SK-N-SH (cell line): ENCODE measurements around the gene KISS1R. TPM values are rescaled to one million over a fixed set of nuclear protein-coding genes. Genes with fewer than 3 reads are reported as not detected.

ENCODE experiments used
- CTCF ChIA-PET: fragments of 300-600, 350-600 bp; formaldehyde crosslinking; extraction: SDS; loops from one replicate; lab custom pipeline; 2021; lab: Yijun Ruan, JAX
- POLR2A ChIA-PET: fragments of 350-600 bp; sonication (Branson Sonifier 250); formaldehyde crosslinking; extraction: SDS; loops from one replicate; lab custom pipeline; 2020; ENCODE audit warnings: antibody characterized with exemption, inconsistent platforms; lab: Yijun Ruan, JAX
- DNase-seq: peaks from one replicate; pipeline ENCODE4 v3.0.0; 2012
- H2AFZ ChIP-seq: fragments of 200-600 bp; sonication (generic); 2 replicates; pipeline ENCODE4 v1.8.1; 2016; ENCODE audit warnings: antibody characterized with exemption, mild to moderate bottlenecking, low read depth
- H3F3A ChIP-seq: fragments of 200-600 bp; sonication (generic); replicated peaks from 2 replicates; pipeline ENCODE3; 2016; ENCODE audit warnings: antibody characterized with exemption, mild to moderate bottlenecking; ENCODE audit not compliant: insufficient read depth
- H3K27ac ChIP-seq, 2 experiments: fragments of 200-500 bp in 1 of 2; fragments of 200-600 bp in 1 of 2; sonication (Bioruptor generic) in 1 of 2; sonication (generic), shearing (Covaris generic) in 1 of 2; 2 replicates each; pipeline versions ENCODE4 v1.5.1 to v1.6.1; 2014 to 2016; ENCODE audit warnings: low read depth in 2 of 2, inconsistent platforms in 1 of 2, low read length in 1 of 2, mild to moderate bottlenecking in 1 of 2, mixed read lengths in 1 of 2
- H3K27me3 ChIP-seq: fragments of 200-600 bp; sonication (generic), shearing (Covaris generic); 2 replicates; pipeline ENCODE4 v1.6.1; 2016; ENCODE audit warnings: mixed run types; ENCODE audit not compliant: insufficient read depth
- H3K36me3 ChIP-seq, 2 experiments: fragments of 200-500 bp in 1 of 2; fragments of 200-600 bp in 1 of 2; sonication (Bioruptor generic) in 1 of 2; sonication (generic) in 1 of 2; replicated peaks in 1 of 2; 2 replicates each; pipeline versions ENCODE3 to v1.5.1; 2014 to 2016; ENCODE audit warnings: low read length in 1 of 2, mild to moderate bottlenecking in 1 of 2; ENCODE audit not compliant: insufficient read depth in 2 of 2, control insufficient read depth in 1 of 2
- H3K4me1 ChIP-seq, 2 experiments: fragments of 200-500 bp in 1 of 2; fragments of 200-600 bp in 1 of 2; sonication (Bioruptor generic) in 1 of 2; sonication (generic), shearing (Covaris generic) in 1 of 2; 2 replicates each; pipeline versions ENCODE4 v1.5.1 to v1.6.1; 2014 to 2016; ENCODE audit warnings: low read depth in 1 of 2, low read length in 1 of 2, mixed run types in 1 of 2; ENCODE audit not compliant: insufficient read depth in 2 of 2, control insufficient read depth in 1 of 2
- H3K4me2 ChIP-seq: fragments of 200-600 bp; sonication (generic), shearing (Covaris generic); 2 replicates; pipeline ENCODE4 v1.6.1; 2017; ENCODE audit warnings: mixed run types
- H3K4me3 ChIP-seq, 2 experiments: fragments of 200-500 bp in 1 of 2; fragments of 200-600 bp in 1 of 2; sonication (Bioruptor generic) in 1 of 2; sonication (generic), shearing (Covaris generic) in 1 of 2; 2 replicates each; pipeline versions ENCODE4 v1.5.1 to v1.8.1; 2014 to 2016; ENCODE audit warnings: low read depth in 2 of 2, inconsistent platforms in 1 of 2, low read length in 1 of 2, mild to moderate bottlenecking in 1 of 2, mixed read lengths in 1 of 2, moderate library complexity in 1 of 2
- H3K79me2 ChIP-seq: fragments of 200-600 bp; sonication (generic); 2 replicates; pipeline ENCODE4 v1.8.1; 2017; ENCODE audit warnings: mild to moderate bottlenecking; ENCODE audit not compliant: insufficient read depth
- H3K9ac ChIP-seq: fragments of 200-600 bp; sonication (generic); 2 replicates; pipeline ENCODE4 v1.6.1; 2017; ENCODE audit warnings: mixed run types
- H3K9me2 ChIP-seq: fragments of 200-600 bp; sonication (generic); 2 replicates; pipeline ENCODE4 v1.6.1; 2017; ENCODE audit warnings: mixed run types
- H3K9me3 ChIP-seq: fragments of 200-600 bp; sonication (generic); 2 replicates; pipeline ENCODE4 v1.6.1; 2017; ENCODE audit warnings: mixed run types, mild to moderate bottlenecking, moderate library complexity
- H4K20me1 ChIP-seq: fragments of 200-600 bp; sonication (generic); 2 replicates; pipeline ENCODE4 v1.6.1; 2017; ENCODE audit warnings: mild to moderate bottlenecking, mixed run types; ENCODE audit not compliant: insufficient read depth
- CHD2 ChIP-seq: fragments of 150-350 bp; IDR thresholded peaks from 2 replicates; pipeline ENCODE4 v1.6.1; 2018; ENCODE audit warnings: low read length; ENCODE audit not compliant: partially characterized antibody
- ELF1 ChIP-seq: IDR thresholded peaks from 2 replicates; pipeline ENCODE4 v1.4.0; 2012
- FOXJ3 ChIP-seq: sonication (generic); formaldehyde crosslinking; IDR thresholded peaks from 2 replicates; pipeline ENCODE4 v1.5.1; 2020; ENCODE audit warnings: mild to moderate bottlenecking, missing genetic modification reagents
- JUND ChIP-seq: IDR thresholded peaks from 2 replicates; pipeline ENCODE4 v1.4.0; 2012
- MEF2A ChIP-seq: IDR thresholded peaks from 2 replicates; pipeline ENCODE4 v1.4.0; 2012; ENCODE audit warnings: low read depth, borderline replicate concordance
- NFIC ChIP-seq: IDR thresholded peaks from 2 replicates; pipeline ENCODE4 v1.4.0; 2012; ENCODE audit warnings: borderline replicate concordance
- PBX3 ChIP-seq: IDR thresholded peaks from 2 replicates; pipeline ENCODE4; 2012
- REST ChIP-seq: IDR thresholded peaks from 2 replicates; pipeline ENCODE4 v1.6.1; 2012; ENCODE audit warnings: mild to moderate bottlenecking, low read depth, low read length, moderate library complexity
- RFX5 ChIP-seq: IDR thresholded peaks from 2 replicates; pipeline ENCODE4 v1.6.1; 2012; ENCODE audit warnings: mild to moderate bottlenecking, improper control_type of control experiment, low read length
- RXRA ChIP-seq: IDR thresholded peaks from 2 replicates; pipeline ENCODE4 v1.4.0; 2012; ENCODE audit warnings: low read depth, mild to moderate bottlenecking, borderline replicate concordance
- SIN3A ChIP-seq: IDR thresholded peaks from 2 replicates; pipeline ENCODE4 v1.6.1; 2012; ENCODE audit warnings: low read depth, mild to moderate bottlenecking, low read length, moderate library complexity, borderline replicate concordance
- SMC3 ChIP-seq: IDR thresholded peaks from 2 replicates; pipeline ENCODE4 v1.6.1; 2012; ENCODE audit warnings: low read depth, low read length, improper control_type of control experiment
- TAF1 ChIP-seq: IDR thresholded peaks from 2 replicates; pipeline ENCODE4 v1.6.1; 2012; ENCODE audit warnings: low read depth, mild to moderate bottlenecking, low read length, moderate library complexity, borderline replicate concordance
- TCF12 ChIP-seq: IDR thresholded peaks from 2 replicates; pipeline ENCODE4 v1.4.0; 2012
- TEAD4 ChIP-seq: IDR thresholded peaks from 2 replicates; pipeline ENCODE4 v1.4.0; 2012; ENCODE audit warnings: mild to moderate bottlenecking, borderline replicate concordance; ENCODE audit not compliant: insufficient read depth
- YY1 ChIP-seq: IDR thresholded peaks from 2 replicates; pipeline ENCODE4 v1.4.0; 2012; ENCODE audit warnings: low read depth, mild to moderate bottlenecking
- ZBTB33 ChIP-seq: IDR thresholded peaks from 2 replicates; pipeline ENCODE4 v1.4.0; 2012; ENCODE audit warnings: low read depth, borderline replicate concordance
- WGBS: methylation state at CpG from one replicate; pipeline ENCODE4 v1.1.6; 2017; ENCODE audit warnings: low lambda C conversion rate; 5-methylcytosine and 5-hydroxymethylcytosine counted together
- polyA plus RNA-seq, 3 experiments: library from polyadenylated mRNA; depleted of rRNA; stranded (reverse); fragments of >200 nt; gene quantifications; 2 replicates each; pipeline ENCODE4 v1.2.3, GENCODE V29; 2012

KISS1R gene
- polyA plus RNA-seq, 1 of the 3 experiments (the other 2 are of a cell fraction): not detected

GRCh38 chr19:954672-955494 is 37.8 kb downstream of the KISS1R start:
- Histone ChIP-seq H3K4me3 (no peak overlapping the region), H3K9ac (no peak overlapping the region), H3K9me3 (no peaks in the 10 kb centered on the region), H4K20me1 (peaks cover 24% of the 10 kb centered on the region; the same call in 1 of the 2 replicates), H3K27me3 (no peaks in the 10 kb centered on the region), H3K36me3 (no peaks in the 10 kb centered on the region), H3K4me1 (peaks cover 5 to 21% of the 10 kb centered on the region in 2 experiments; a peak in 2 of 4 replicates), H2AFZ (no peak overlapping the region), H3K79me2 (no peaks in the 10 kb centered on the region), H3F3A (no peaks in the 10 kb centered on the region), H3K27ac (no peak overlapping the region), H3K9me2 (no peaks in the 10 kb centered on the region), H3K4me2 (no peak overlapping the region)
- no peak for DNase-seq
- TF ChIP-seq SMC3: no peak
- no peak for TF ChIP-seq TCF12
- no peak for TF ChIP-seq PBX3
- TF ChIP-seq ELF1: no peak
- TF ChIP-seq ZBTB33: no peak
- no peak for TF ChIP-seq MEF2A
- no peak for TF ChIP-seq NFIC
- no peak for TF ChIP-seq SIN3A
- TF ChIP-seq JUND: no peak
- TF ChIP-seq TEAD4: no peak
- no peak for TF ChIP-seq CHD2
- no peak for TF ChIP-seq RFX5
- TF ChIP-seq FOXJ3: no peak
- no peak for TF ChIP-seq YY1
- no peak for TF ChIP-seq REST
- TF ChIP-seq RXRA: no peak
- TF ChIP-seq TAF1: no peak
- ChIA-PET POLR2A (no interaction called here), CTCF (interaction anchor here (0.9 to 2.0 kb wide), 3 partner anchors 10 to 268 kb away, joined by 3 to 12 read pairs (median 3); partner anchors contain the start of gene WDR18)
- WGBS: 93% methylated on average over 23 of the region's 43 CpGs
